GM12872 (cell line): ENCODE measurements around the gene GRIK3.

Experiments used
- TF ChIP-seq, protein P1 (sequence below): IDR thresholded peaks from 3 replicates; pipeline ENCODE4 v1.5.1; 2011; ENCODE audit warnings: low read depth, mild to moderate bottlenecking, low read length, moderate library complexity; ENCODE audit not compliant: insufficient read depth

The GRIK3 gene

GRCh38 chr1:36965275-36966159 lies 68.8 kb downstream of the GRIK3 start:
- TF ChIP-seq, protein P1, sequence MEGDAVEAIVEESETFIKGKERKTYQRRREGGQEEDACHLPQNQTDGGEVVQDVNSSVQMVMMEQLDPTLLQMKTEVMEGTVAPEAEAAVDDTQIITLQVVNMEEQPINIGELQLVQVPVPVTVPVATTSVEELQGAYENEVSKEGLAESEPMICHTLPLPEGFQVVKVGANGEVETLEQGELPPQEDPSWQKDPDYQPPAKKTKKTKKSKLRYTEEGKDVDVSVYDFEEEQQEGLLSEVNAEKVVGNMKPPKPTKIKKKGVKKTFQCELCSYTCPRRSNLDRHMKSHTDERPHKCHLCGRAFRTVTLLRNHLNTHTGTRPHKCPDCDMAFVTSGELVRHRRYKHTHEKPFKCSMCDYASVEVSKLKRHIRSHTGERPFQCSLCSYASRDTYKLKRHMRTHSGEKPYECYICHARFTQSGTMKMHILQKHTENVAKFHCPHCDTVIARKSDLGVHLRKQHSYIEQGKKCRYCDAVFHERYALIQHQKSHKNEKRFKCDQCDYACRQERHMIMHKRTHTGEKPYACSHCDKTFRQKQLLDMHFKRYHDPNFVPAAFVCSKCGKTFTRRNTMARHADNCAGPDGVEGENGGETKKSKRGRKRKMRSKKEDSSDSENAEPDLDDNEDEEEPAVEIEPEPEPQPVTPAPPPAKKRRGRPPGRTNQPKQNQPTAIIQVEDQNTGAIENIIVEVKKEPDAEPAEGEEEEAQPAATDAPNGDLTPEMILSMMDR = no peak

- TF ChIP-seq, protein P1 = no peak
These were observed 69.5 kb downstream of the GRIK3 start for GRCh38 chr1:36964830-36965229.

DNA sequence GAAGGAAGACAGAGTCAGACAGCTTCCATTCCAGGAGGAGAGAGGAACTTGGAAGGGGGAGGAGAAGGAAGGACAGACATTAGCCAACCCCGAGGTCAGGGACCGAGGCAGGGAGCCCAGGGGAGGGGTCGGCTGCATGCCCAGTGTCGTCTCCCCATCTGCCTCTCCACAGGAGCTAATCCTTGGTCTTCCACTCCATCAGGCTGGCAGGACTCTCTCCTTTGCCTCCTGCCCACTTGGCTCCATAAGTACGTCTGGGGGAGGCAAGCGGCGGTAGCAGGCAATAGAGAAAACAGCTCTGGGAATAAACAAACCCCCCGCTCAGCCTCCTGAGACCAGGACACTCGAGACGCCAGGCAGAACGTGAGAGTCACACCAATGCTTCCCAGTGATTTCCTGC lies 71.3 kb downstream of the GRIK3 start:
- TF ChIP-seq, protein P1 = no peak

GRCh38 chr1:36961062-36961615 lies 73.2 kb downstream of the GRIK3 start:
- TF ChIP-seq, protein P1 = no peak

DNA sequence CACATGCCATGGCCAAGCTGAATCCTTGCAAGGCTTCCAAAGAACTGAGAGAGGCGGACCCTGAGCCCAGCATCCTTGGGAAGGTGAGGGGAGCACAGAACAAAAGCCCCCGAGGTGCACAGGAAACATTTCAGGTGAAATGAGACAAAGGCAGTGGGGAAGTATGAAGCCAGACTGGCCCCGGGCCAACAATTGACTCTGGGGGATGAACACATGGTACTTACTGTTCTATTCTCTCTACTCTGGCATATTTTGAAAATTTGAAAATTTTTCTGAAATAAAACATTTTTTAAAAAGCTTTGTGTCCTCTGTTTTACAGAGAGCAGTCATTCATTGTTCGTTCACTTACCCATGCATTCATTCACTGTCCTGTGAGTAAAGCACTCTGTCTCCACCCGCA lies 77.7 kb downstream of the GRIK3 start:
- TF ChIP-seq, protein P1 = no peak

GRCh38 chr1:36955016-36955415 lies 79.3 kb downstream of the GRIK3 start:
- TF ChIP-seq, protein P1 = no peak

DNA sequence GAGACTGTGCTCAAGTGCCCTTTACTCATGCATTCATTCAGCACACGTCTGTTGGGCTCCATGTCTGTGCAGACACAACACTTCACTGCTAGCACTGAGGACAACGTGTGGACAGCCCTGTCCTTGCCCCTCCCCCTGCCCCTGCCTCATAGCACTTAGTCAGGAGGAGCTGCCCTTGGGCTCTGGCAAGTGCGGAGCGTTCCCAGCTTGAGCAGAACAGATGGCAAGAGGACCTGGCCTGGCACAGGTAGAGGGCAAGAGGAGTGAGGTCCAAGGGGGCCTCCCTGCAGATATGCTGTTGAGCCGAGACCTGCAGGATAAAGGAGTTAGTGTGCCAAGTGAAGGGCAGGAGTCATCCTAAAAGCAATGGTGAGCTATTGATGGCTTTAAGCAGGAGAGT lies 81.3 kb downstream of the GRIK3 start:
- TF ChIP-seq, protein P1 = no peak
